Hematopoietic multipotent progenitor cell (in vitro differentiated cells): Measurements from ENCODE around the gene DOCK3. TPM values are rescaled to one million over a fixed set of nuclear protein-coding genes. Genes with fewer than 3 reads are reported as not detected.
A peak's percentile ranks its signal among the peaks of the same experiment; 100 is the strongest.
"Not testable (repeated sequence)": the region's sequence is repeated elsewhere in the genome, so short reads cannot be mapped to it uniquely, and the experiment has no call there.

Experiments
- DNase-seq, 3 donors: peaks; one replicate each; pipeline ENCODE4 v3.0.0-alpha.2; 2011 to 2015; ENCODE audit warnings: low read depth in 2 of 3, low spot score in 2 of 3
- total RNA-seq: library from RNA; depleted of rRNA; stranded (reverse); fragments of >200 nt; gene quantifications from one replicate; pipeline ENCODE4 v1.2.3, GENCODE V29; 2012

Gene DOCK3
- total RNA-seq, 1 donor: 1.3 TPM

DNA sequence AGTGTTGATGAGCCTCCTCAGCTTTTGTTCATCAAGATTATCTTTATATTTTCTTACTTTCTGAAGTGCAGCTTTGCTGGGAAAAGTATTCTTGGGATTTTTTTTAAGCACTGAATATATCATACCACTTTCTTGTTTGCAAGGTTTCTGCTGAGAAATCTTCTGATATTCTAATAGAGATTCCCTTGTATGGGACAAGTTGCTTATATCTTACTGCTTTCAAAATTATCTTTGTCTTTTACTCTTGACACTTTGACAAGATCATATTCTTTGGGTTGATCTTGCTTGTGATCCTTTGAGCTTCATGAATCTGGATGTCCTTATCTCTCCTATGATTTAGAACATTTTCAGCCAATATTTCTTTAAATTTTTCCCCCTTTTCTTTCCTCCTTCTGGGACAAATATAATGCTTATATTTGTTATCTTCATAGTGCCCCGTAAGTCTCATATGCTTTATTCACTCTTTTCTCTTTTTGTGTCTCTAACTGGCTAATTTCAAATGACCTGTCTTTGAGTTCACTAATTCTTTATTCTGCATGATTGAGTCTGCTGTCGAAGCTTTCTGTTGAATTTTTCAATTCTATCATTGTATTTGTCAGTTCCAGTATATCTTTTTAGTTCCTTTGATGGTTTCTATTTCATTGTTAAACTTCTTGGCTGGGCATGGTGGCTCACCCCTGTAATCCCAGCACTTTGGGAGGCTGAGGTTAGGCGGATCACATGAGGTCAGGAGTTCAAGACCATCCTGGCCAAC lies 499.0 kb downstream of the DOCK3 start:
- no peak for DNase-seq

- DNase-seq: no peak
Observed at GRCh38 chr3:51176923-51177322, 502.2 kb downstream of the DOCK3 start.

- not testable (repeated sequence) for DNase-seq
Observed at GRCh38 chr3:51186446-51186845, 511.7 kb downstream of the DOCK3 start.

DNA sequence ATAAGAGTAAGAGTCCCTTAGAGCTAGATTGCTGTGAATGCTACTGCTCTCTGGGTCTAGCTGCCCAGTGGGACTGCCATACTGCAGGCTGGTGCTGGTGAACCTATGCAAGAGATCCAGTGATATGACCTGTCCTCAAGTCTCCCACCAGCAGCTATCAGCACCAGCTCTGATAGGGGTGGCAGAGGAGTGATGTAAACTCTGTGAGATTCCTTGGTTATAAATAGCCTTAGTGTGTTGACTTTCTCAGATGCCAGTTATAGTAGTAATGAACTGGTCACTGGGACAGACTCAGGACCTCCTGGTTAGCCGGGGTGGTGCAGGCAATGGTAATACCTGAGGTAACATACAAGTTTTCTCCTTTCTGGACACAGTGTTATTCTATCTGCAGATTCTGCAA lies 515.5 kb downstream of the DOCK3 start:
- DNase-seq: no peak

DNA sequence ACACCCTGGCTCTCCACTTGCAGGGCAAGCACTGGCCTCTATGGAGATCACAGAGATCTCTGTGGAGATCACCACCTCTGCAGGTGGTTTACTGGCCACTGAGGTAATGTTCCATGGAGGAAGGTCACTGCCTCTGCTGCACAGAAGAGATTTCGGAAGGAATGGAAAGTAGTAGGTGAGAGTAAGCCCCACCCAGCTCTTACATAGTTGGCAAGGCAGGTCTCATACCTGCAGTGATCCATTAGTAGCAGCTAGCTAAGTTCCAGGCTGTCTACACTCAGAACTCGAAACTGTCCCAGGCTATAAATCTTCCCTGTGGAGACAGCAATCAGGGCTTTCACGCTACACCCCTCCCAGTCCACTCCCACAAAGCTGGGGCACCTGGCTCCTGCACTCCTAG lies 516.1 kb downstream of the DOCK3 start:
- no peak for DNase-seq

DNA sequence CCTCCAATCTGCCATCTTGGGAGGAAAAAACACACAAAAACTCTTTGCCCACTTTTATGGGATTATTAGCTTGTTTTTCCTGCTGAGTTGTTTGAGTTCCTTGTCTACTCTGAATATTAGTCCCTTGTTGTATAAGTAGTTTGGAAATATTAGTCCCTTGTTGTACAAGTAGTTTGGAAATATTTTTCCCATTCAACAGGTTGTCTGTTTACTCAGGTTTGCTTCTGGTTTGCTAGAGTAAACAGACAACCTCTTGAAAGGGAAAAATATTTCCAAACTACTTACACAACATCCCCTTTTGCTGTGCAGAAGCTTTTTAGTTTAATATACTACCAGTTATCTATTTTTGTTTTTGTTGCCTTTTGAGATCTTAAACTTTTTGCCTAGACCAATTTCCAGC lies 517.0 kb downstream of the DOCK3 start:
- no peak for DNase-seq

DNA sequence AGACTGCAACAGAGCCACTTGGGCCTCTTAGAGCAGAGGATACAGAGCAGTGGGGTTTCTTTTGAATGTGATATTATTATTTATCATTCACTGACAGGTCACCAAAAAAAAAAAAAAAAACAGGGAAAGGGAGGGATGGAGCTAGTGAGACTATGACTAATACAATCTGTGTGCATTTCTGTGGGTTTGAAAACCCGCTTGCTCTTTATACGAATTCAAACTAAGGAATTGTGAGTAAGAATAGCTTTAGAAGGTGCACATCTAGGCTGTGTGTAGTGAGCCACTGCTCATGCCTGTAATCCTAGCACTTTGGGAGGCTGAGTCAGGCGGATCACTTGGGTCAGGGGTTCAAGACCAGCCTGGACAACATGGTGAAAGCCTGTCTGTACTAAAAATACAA lies 523.8 kb downstream of the DOCK3 start:
- DNase-seq: no peak

GRCh38 chr3:51199296-51199695 lies 524.6 kb downstream of the DOCK3 start:
- not testable (repeated sequence) for DNase-seq

DNA sequence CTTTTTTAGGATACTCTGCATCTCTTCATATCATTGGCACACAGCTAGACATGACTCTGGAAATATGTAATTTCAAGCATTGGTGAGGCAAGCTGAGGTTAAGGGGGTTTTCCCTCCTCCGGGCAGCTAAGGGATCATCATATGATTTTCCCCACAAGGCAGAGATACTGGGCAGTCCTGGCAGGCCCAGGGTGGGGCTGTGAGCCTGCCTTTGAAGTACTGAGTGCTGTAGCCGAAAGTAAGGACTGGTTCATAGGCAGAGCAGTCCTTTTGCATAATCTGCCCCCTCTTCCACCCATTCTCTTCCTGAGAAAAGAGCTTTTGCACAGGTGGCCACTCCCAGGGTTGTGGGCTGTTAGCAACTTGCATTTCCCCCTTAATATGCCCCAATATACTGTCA lies 541.6 kb downstream of the DOCK3 start:
- no peak for DNase-seq

DNA sequence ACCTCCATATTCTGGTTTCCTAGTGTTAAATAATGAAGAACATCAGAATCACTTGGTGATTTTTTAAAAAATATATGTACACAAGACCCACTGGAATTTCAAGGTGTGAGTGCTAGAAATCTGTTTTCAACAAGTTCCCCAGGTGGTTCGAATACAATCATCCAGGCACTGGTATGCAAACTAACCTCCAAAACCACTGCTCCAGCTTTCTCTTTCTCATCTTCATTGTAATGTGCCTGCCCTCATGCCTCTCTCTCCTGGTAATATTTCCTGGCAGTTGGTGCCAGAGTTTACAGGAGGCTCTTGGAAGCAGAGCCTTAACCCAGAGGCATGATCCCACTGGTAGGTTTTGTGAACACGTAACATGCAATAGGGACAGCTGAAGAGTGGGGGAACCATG lies 547.2 kb downstream of the DOCK3 start:
- no peak for DNase-seq

DNA sequence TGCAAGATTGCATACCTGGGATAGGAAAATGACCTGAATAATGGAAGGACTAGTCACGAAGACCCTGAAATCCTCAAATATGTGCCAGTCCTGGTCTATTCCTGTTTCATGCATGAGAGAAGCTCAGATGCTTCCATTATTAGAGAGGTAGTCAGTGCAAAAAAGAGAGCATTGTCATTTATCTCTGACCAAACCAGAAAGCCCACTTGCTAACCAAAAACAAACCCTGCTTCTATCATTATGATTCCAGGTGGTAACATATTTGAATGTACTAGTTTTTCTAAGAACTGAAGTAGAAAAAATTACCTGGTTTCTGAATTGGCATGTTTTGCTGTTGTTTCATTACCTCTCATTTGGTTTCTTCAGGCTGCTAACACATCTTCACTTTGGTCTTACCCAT lies 549.6 kb downstream of the DOCK3 start:
- no peak for DNase-seq

- no peak for DNase-seq
Observed at GRCh38 chr3:51224843-51225242, 550.1 kb downstream of the DOCK3 start.

DNA sequence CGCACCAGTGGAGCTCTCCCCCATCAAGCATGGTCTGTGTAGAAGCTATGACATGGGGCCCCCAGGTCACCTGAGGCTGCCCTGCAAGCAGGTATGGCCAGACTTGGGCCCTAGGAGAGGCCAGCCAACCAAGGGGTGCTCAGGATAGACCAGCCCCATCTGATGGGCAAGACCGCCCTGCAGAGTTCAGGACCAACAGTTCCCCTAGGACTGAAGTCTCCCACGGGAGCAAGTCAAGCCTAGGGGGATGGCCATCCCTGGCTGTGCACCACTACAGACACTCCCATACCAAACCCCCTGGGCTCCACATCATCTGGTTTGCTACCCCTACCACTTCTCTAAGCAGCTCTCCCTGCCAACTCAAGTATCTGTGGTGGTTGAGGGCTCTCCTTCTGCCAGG lies 568.2 kb downstream of the DOCK3 start:
- no peak for DNase-seq

GRCh38 chr3:51243924-51244323 lies 569.2 kb downstream of the DOCK3 start:
- DNase-seq: peak in 2 of 3 donors; percentile 7 to 54

GRCh38 chr3:51245867-51246266 lies 571.1 kb downstream of the DOCK3 start:
- no peak for DNase-seq

- DNase-seq: peak in 1 of 3 donors; percentile 29
Observed at GRCh38 chr3:51257870-51258269, 583.1 kb downstream of the DOCK3 start.

GRCh38 chr3:51264166-51264565 lies 589.4 kb downstream of the DOCK3 start:
- DNase-seq: not testable (repeated sequence)

- DNase-seq: no peak
Observed at GRCh38 chr3:51268132-51268531, 593.4 kb downstream of the DOCK3 start.

- DNase-seq: no peak
Observed at GRCh38 chr3:51269466-51269865, 594.7 kb downstream of the DOCK3 start.

DNA sequence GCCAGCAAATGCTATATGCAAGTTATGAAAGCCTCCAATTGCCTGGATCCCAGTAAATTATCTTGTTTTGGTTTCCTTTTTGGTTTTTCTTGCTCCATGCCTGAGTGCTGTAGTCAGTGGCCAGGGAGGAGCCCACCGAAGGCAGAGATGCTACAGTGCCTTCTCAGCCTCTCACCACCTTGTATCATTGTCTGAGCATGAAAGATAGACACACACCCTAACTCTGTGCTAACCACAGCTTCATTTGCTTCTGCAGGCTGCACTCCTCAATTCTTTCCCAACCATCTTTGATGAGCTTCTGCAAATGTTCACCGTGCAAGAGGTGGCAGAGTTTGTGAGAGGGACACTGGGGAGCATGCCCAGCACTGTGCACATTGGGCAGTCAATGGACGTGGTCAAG lies 595.8 kb downstream of the DOCK3 start:
- DNase-seq: no peak

- no peak for DNase-seq
Observed at GRCh38 chr3:51271172-51271571, 596.4 kb downstream of the DOCK3 start.

DNA sequence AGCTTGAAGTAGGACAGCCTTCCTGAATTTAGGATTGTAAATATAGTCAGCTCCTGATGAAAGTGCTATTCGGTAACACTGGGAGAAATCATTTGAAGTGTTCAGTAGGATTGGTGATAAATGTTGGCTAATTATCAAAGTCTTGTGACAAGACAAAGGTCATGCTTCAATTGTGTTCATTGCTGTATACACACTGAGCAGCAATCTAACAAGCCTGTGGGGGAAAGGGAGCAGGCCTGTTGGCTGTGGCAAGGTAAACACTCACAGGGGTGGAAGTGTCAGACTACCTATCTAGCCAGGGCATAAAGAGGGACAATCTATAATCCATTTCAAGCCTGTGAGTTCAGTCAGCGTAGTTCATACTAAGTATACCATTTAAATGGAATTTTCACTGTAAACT lies 599.3 kb downstream of the DOCK3 start:
- no peak for DNase-seq
